GM13977 (cell line): Measurements from ENCODE around the gene PKD2.

Experiments used
- DNase-seq: peaks from one replicate; pipeline ENCODE4 v3.0.0; 2012; ENCODE audit warnings: low spot score
- CTCF ChIP-seq: IDR thresholded peaks from 2 replicates; pipeline ENCODE4 v1.5.1; 2012; ENCODE audit warnings: mild to moderate bottlenecking, control low read depth; ENCODE audit not compliant: insufficient read depth; ENCODE audit errors: extremely low read depth, missing control alignments
- in situ Hi-C: fragments of 300-500 bp; cut with MboI; formaldehyde crosslinking; loops from one replicate; pipeline ENCODE4 v1.12.0; 2022; ENCODE audit warnings: low sequenced_read_pairs, low pct_unique_long_range_greater_than_20kb, mixed read lengths, inconsistent platforms; ENCODE audit not compliant: unreplicated experiment

The PKD2 gene

GRCh38 chr4:88087004-88087403 lies 79.6 kb downstream of the PKD2 start:
- no peak for TF ChIP-seq CTCF
- DNase-seq, result no peak
- in situ Hi-C loops, result no loop called here

GRCh38 chr4:88090898-88091297 lies 83.5 kb downstream of the PKD2 start:
- in situ Hi-C loops, result no loop called here
- no peak for DNase-seq
- no peak for TF ChIP-seq CTCF

- in situ Hi-C loops, result no loop called here
- no peak for TF ChIP-seq CTCF
Observed at GRCh38 chr4:88091378-88091777, 83.9 kb downstream of the PKD2 start.

GRCh38 chr4:88093874-88094273 lies 86.4 kb downstream of the PKD2 start:
- in situ Hi-C loops, result no loop called here
- no peak for TF ChIP-seq CTCF
- no peak for DNase-seq

More at GRCh38 chr4:88091378-88091777, 83.9 kb downstream of the PKD2 start:
- no peak for DNase-seq

- DNase-seq, result no peak
- no peak for TF ChIP-seq CTCF
- in situ Hi-C loops, result no loop called here
Observed at GRCh38 chr4:88097301-88097700, 89.9 kb downstream of the PKD2 start.

GRCh38 chr4:88097781-88098180 lies 90.3 kb downstream of the PKD2 start:
- no peak for TF ChIP-seq CTCF
- in situ Hi-C loops, result no loop called here

GRCh38 chr4:88098993-88099752 lies 91.7 kb downstream of the PKD2 start:
- in situ Hi-C loops, result no loop called here
- TF ChIP-seq CTCF, result no peak
- no peak for DNase-seq

More at GRCh38 chr4:88097781-88098180, 90.3 kb downstream of the PKD2 start:
- no peak for DNase-seq
